NCI-H2029 (cell line): ENCODE data around the gene HSD17B3.
"Not testable (repeated sequence)": the region's sequence is repeated elsewhere in the genome, so short reads cannot be mapped to it uniquely, and the experiment has no call there.

Experiments used
- DNase-seq: peaks from one replicate; lab custom pipeline; 2025; lab: John Stamatoyannopoulos, UW

HSD17B3 gene

DNA sequence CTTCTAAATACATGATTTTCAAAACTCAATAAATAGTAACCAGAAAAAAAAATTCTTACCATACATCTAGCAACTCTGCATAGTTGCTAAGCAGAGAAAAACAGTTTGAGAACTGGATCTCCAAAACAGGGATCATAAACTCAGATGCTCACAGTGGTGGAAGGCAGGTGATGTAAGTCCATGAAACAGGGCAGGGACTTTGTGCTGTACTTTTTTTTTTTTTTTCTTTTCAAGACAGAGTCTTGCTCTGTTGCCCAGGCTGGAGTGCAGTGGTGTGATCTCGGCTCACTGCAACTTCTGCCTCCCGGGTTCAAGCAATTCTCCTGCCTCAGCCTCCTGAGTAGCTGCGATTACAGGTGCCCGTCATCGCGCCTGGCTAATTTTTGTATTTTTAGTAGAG is 5.0 kb upstream of the HSD17B3 start:
- DNase-seq = not testable (repeated sequence)

- DNase-seq = no peak
These were observed 3.2 kb upstream of the HSD17B3 start for GRCh38 chr9:96305171-96305570.

DNA sequence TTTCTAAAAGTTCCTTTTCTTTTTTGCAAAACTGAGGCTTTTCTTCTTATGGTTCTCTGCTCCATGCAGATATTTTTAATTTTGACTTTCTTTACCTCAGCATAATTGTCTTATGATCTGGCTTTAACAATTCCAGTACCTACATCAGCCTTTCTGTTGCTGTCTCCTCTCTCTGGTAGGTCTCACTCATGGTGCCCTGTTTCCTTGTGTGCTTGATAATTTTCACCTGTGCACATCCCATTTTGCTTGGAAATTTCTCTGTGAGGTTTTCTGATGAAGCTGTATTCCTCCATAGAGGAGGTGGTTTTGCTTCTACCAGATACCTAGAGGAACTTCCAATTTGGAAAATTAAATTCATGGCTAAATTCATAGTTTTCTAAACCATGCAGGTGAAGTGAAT is 2.3 kb upstream of the HSD17B3 start:
- DNase-seq = no peak

DNA sequence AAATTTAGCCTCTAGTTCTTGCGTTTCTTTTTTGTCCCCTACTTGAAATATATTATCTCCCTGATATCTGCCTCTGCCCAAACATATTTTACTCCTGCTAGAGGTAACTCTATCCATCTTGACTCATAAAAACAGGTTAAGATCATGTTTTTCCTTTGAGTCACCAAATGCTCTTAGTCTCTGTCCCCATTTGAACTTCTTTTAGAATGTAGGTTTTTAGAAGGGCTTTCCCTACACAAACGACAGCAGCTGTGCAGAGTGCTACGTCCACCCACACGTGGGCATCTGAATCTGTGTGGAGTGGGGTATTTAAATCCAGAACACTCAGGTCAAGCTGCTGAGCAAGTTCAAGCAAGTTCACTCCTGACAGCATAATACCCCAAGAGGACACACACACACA is 2.2 kb downstream of the HSD17B3 start:
- DNase-seq = no peak

GRCh38 chr9:96294159-96294545 is 7.8 kb downstream of the HSD17B3 start:
- DNase-seq = no peak

DNA sequence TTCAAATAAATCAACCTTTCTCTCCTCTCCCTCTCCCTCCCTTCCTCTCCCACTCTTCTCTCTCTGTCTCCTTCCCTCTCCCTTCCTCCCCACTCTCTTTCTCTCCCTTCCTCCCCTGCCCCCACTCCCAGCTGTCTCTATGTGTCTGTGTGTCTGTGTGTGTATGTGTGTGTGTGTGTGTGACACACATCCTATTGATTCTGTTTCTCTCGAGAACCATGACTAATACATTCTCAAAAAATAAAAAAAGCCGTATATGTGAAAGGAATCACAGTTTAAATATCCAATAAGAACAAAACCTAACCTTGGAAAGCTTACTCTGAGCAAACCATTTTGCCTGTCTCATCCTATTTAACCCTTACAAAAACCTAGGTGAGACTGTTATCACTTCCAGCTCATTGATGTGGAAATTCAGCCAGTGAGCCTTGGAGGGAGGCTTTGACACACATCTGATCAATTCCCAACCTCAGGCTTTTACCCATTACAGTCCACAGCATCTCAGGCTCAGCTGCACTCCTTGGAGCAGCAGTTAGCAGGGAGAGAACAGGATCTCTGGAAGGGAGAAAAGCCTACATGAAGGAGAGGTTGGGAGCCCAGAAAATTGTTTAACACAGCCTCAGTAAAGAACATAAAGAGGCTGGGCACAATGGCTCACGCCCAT is 8.3 kb downstream of the HSD17B3 start:
- DNase-seq = peak; percentile 12

GRCh38 chr9:96289392-96289791 is 12.6 kb downstream of the HSD17B3 start:
- DNase-seq = no peak

- DNase-seq = no peak
These were observed 20.3 kb downstream of the HSD17B3 start for GRCh38 chr9:96281641-96282040.

DNA sequence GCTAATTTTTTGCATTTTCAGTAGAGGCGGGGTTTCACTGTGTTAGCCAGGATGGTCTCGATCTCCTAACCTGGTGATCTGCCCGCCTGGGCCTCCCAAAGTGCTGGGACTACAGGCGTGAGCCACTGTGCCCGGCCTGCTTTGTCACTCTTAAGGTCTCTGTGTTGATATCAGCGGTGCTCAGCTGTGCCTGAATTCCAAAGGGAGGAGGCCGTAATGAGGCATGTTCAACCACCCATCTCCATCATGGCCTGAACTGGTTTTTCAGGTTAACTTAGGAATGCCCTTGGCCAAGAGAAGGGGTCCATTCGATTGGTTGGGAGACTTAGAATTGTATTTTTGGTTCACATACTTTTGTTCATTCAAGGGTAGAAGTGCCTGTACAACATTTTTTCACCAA is 22.0 kb downstream of the HSD17B3 start:
- no peak for DNase-seq

DNA sequence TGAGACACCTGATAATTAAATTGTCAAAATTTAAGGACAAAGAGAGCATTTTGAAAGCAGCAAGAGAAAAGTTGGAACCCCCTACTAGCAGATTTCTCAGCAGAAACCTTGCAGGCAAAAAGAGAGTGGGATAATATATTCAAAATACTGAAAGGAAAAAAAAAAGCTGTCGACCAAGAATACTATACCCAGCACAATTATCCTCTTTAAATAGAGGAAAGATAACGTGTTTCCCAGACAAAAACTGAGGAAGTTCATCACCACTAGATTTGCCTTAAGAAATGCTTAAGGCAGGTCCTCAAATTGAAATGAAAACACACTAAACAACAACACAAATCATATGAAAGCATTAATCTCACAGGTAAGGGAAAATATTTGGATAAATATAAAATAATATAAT is 27.0 kb downstream of the HSD17B3 start:
- no peak for DNase-seq

- no peak for DNase-seq
These were observed 31.7 kb downstream of the HSD17B3 start for GRCh38 chr9:96270236-96270744.

DNA sequence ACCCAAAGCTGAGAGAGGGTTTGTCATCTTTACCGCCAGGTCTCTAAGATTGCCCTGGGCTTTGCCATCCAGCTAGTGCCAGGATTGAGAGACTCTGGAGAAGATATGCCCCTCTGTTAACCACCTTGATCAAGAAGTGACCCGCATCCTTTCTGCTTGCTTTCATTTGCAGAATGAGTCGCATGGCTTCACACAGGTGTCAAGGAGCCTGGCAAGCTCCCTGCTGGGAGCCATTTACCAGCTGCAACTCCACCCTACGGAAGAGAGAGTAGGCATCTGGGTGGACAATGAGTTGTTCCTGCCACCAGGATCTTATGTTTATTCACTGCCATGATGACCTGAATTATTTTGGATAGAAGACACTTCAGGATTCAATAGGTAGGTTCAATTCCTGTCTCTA is 43.0 kb downstream of the HSD17B3 start:
- DNase-seq = no peak

DNA sequence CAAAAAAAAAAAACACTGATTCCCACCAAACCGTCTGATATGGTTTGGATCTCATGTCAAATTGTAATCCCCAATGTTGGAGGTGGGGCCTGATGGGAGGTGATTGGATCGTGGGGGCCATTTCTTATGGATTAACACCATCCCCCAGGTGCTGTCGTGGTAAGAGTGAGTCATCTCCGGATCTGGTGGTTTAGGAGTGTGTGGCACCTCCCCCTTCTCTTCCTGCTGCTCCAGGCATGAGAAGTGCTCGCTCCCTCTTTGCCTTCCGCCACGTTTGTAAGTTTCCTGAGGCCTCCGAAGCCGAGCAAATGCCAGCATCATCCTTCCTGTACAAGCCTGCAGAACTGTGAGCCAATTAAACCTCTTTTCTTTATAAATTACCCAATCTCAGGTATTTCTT is 45.2 kb downstream of the HSD17B3 start:
- DNase-seq = no peak

DNA sequence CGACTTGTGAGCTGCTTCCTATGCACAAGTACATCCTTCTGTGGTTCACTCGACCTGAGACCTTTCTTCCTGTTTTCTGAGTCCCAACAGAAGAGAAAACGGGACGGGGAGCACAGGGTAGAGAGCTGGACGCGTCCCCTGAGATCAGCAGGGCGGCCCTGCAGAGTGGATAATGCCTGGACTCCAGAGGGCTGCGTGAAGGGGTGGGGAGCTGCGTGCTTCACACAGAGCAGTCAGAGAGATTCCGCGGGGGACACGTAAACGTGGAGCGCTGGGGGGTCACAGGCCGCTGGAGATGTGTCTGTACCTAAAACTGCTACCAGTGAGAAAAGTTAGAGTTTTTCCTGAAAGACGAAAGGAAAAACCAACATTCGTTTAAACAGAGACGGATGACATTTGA is 46.3 kb downstream of the HSD17B3 start:
- DNase-seq = no peak

DNA sequence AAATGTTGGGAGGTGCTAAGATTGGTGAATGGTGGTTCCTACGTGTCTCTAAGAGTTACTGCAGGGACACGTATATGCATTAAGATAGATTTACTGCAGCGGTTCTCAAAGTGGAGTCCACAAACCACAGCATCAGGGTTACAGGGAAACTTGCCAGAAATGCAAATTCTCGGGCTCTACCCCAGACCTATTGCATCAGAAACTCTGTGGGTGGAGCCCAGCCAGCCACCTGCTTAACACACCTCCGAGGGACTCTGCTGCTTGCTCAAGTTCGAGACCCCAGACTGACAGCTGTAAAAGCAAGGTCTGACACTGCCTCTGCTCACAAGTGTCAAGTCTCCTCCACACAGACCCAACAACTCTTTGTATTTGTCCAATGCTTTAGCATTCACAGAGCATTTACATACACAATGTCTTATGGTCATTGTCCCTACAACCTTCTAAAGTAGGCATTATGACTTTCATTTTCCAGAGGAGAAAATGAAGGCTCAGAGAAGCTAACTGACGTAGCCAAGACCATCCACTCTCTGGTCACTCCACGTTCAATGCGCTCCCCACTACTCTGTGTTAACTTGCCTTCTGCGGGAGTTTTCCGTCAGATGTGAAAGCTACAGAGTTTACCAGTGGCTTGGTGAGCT is 48.8 kb downstream of the HSD17B3 start:
- no peak for DNase-seq

DNA sequence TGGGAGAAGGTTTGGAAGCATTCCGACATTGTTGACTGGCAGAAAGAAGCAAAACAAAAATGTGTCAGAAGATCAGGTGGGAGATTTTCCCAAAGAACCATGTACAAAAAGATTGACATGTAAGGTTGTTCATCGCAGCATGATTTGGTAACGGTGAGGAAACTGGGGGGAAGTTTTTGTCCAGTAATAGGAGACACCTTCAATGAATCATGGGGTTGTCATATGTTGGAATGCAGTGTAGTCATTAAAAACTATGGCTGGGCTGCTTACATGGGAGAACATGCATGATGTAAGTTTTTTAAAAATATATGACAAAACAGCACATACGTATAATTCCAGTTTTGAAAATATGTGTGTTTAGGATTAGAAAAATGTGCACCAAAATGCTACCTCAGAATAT is 50.5 kb downstream of the HSD17B3 start:
- no peak for DNase-seq

DNA sequence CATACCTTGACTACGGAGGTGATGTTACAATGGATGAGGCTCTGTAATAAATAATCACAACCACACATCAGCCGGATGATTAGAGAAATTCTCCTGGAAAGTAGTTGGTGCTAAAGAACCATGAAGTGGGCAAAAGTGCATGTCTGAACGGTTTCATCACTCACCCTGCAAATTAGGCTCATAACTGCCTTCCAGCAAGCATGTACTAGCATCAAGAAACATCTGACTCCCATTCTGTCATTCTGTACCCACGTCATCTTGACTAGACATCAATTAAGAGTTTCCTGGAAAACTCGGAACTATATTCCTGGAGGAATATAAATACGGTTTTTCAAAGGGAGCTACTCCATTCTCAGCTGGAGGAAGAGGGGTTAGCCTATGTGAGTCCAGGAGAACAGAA is 52.2 kb downstream of the HSD17B3 start:
- DNase-seq = no peak

DNA sequence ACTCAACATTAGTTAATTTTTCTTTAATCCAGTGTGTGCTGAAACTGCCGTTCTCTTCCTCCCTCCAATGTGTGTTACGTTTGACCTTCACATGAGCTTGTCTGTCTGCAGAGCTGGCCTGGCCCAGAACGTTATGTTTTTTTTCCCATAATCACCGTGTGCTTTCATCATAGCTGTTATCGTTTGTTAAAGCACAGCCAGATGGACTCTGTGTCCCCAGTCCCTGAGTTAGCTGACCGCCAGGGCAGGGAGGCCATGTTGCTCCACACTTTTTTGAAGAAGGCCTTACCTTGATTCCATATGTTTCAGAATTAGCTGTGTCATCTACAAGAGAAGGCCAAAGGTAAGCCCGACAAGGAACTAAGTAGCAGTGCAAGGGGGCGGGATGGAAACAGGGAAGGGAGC is 55.7 kb downstream of the HSD17B3 start:
- no peak for DNase-seq

- no peak for DNase-seq
These were observed 56.6 kb downstream of the HSD17B3 start for GRCh38 chr9:96245399-96245798.

GRCh38 chr9:96243778-96244177 is 58.2 kb downstream of the HSD17B3 start:
- no peak for DNase-seq

DNA sequence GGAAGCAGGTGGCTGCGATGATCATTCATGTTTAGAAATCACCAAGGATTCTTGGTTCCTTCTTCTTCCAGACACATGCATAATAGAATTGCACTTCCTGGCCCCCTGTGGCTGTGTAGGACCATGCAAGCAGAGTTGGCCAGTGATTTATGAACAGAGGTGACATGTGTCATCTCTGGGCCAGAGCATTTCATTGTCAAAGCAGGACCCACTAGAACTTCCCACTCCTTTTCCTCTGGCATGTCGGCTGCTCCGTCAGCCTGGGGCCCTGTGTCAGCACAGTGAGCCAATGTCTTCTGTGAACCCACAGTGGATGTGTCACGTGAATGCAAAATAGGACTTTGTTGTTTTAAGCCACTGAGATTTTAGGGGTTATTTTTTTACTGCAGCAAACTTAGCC is 59.2 kb downstream of the HSD17B3 start:
- DNase-seq = no peak

DNA sequence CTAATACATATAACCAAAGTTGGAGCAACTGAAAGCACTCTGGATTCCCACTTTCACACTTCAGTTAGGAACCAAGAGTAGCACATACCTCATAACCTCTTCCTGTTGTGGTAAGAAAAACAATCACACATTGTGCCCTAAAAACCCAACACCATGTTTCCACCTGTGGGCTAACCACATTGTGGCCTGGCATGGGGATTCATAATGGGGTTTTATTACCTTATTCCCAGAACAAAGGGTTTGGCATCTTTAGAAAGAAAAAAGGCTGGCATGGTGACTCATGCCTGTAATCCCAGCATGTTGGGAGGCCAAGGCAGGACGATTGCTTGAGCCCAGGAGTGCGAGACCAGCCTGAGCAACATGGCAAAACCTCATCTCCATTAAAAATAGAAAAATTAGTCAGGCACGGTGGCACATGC is 60.6 kb downstream of the HSD17B3 start:
- DNase-seq = no peak

DNA sequence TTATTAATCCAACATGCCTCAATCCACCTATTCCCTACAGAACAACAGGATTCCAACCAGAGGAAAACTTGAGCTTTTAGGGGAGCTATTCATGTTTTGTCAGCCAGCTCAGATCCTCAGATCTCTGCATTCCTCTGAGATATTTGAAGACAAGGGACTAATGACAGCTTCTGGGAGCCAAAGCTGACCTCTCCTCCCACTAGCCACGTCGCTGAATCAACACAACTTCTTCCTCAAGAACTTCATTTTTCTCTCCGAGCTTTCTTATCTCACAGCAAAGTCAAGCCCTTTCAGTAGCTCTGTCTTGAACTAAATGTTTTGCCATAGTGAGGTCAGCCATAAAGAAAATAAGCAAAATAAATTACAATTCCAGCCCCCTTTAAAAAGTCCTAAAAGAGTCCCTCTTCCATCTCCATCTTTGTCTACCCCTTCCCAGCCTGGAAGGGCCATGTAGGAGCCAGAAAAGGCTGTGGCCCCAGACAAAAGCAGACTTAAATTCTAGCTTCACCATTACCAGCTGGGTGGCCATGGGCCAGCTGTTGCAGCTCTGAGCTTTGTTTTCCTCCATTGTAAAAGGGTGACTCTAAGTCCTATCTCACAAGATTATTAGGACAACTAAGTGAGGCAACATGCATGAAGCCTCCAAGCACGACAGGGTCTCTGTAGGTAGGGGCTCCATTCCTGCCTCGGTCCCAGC is 65.0 kb downstream of the HSD17B3 start:
- DNase-seq = no peak
